Middle frontal gyrus (tissue), 1 donor: ENCODE results near the gene GPAM.

ENCODE experiments used
- DNase-seq: peaks from one replicate; pipeline ENCODE4 v3.0.0-alpha.2; 2015; ENCODE audit warnings: low spot score; ENCODE audit errors: extremely low spot score

Gene GPAM

GRCh38 chr10:112182784-112183328 lies 709 bp downstream of the GPAM start:
- DNase-seq, result no peak

GRCh38 chr10:112177247-112177646 lies 6.3 kb downstream of the GPAM start:
- DNase-seq, result no peak

DNA sequence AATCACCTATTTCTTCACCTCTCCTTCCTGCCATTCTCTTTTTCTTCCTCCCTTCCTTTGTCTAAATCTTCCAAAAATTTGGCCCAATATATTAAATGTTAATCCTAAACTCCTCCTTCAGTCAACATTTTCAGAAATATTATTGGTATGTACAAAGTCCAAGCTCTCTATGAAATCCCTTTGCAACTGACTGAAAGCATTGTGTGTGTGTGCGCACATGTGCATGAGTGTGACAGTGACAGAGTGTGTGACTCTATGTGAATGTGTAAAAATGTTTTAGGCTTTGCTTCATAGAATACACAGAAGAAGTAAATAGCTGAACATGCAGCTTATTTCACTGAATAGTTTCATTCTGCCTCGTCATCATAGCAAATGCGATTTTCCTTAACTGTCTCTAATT lies 7.0 kb downstream of the GPAM start:
- DNase-seq, result no peak

DNA sequence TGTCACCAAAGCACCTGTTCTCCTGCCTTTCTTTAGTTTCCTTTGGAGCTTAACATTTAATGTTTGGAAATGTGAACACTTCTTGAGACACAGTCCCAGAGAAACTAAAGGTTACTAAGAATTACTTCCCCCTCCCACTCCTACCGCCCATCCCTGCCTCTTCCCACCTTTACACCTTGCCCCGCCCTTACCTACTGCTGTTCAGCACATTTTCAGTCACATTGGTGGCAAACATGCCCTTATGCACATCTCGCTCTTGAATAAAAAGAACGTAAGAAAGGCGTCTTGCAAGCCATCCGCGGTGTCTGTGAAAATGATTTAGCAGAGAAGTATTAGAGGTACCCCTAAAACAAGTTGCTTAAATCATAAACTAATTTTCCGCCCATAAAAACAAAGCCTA lies 8.2 kb downstream of the GPAM start:
- DNase-seq, result no peak

DNA sequence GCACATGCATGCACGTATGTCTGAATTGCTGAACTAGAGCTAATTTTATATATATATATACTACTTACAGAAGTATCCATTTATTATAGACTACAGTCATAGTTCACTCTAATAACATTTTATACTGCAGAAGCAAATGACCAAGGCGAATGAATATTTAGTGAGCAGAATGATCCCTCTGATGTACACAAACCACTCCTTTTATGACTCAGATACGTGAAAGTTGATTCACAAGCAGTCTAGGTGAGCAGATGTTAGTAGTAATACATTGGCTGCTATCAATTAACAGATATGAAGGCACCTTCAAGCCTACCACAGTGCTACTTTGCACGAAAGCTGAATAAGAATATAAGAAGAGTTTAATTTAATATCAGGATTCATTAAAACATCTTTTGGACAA lies 10.4 kb downstream of the GPAM start:
- no peak for DNase-seq

- no peak for DNase-seq
These were observed 14.8 kb downstream of the GPAM start for GRCh38 chr10:112168733-112169132.

DNA sequence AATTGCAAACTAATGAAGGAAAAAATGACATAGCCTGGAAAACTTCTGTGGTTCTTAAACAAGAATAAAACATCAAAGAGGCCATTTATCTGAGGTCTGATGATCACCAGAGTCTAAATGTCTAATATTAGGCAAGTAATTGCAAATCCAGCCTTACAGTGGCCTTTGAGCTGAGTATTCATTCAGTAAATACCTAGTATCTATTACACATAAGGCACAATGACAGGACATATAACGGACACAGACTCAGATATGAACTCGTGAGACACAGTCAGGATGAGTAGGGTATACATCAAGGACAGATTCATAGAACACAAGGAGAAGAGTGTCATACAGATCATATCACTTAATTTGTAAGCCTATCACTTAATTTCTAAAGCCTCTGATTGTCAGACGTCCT lies 16.8 kb downstream of the GPAM start:
- no peak for DNase-seq

- DNase-seq, result no peak
These were observed 21.6 kb downstream of the GPAM start for GRCh38 chr10:112161757-112162518.

- no peak for DNase-seq
These were observed 22.7 kb downstream of the GPAM start for GRCh38 chr10:112160834-112161233.

DNA sequence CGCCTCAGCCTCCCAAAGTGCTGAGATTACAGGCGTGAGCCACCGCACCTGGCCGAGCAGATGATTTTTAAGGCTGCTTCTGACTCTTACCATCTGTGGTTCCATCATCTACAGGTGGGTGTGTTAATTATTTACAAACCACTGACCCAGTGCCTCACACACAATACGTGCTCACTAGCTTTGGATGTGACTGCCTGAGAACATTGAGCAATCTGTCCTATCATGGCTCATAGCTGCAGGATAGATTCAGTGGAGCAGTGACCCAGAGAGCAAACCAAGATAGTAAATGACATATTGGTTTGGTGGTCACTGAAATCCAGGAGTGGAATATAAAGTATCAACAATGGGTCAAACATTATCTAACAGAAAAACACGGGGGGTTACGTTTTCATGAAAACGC lies 24.1 kb downstream of the GPAM start:
- DNase-seq, result no peak

GRCh38 chr10:112151524-112152039 lies 32.0 kb downstream of the GPAM start:
- DNase-seq, result no peak

GRCh38 chr10:112148331-112148730 lies 35.2 kb downstream of the GPAM start:
- DNase-seq, result no peak

GRCh38 chr10:112146799-112147198 lies 36.8 kb downstream of the GPAM start:
- no peak for DNase-seq

GRCh38 chr10:112145263-112145662 lies 38.3 kb downstream of the GPAM start:
- DNase-seq, result no peak

DNA sequence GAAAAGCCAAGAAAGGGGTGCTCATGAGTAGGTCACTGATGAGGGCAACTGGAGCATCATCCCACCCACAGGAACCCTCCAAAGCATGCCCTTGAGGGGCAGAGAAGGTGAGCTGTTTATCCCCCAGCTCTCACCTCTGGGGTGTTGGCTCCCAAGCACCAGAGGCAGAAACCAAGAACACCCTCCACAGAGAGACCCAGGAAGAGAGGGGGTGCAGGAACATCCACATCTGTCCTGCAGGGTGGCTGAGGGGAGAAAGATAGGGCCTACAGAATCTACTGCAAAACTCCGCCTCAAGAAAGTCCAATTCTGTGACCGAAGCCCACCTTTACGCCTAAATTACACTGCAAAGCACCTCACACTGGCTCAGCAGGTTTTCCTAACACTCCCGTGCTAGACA lies 40.1 kb downstream of the GPAM start:
- no peak for DNase-seq

GRCh38 chr10:112141292-112141691 lies 42.3 kb downstream of the GPAM start:
- no peak for DNase-seq

GRCh38 chr10:112140110-112140970 lies 43.2 kb downstream of the GPAM start:
- DNase-seq, result peak; percentile 42

DNA sequence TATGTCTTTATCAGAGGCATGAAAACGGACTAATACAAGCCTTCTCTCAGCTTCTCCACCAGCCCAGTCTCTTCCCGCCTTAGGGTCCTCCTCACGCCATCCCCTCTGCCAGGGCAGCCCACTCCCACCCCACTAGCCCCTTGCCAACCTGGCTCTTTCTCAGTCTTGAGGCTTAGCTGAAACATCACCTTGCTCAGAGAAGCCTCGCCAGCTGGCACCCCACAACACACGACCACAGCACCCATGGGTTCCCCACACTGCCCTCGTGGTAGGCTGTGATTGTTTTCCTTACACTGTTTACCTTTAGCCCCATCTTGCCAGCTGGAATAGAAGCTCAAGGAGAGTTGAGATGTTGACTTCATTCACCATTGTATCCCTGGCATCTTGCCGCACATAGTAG lies 44.4 kb downstream of the GPAM start:
- no peak for DNase-seq

GRCh38 chr10:112137154-112137987 lies 46.2 kb downstream of the GPAM start:
- peak; percentile 36 for DNase-seq

- no peak for DNase-seq
These were observed 46.9 kb downstream of the GPAM start for GRCh38 chr10:112136486-112137153.

DNA sequence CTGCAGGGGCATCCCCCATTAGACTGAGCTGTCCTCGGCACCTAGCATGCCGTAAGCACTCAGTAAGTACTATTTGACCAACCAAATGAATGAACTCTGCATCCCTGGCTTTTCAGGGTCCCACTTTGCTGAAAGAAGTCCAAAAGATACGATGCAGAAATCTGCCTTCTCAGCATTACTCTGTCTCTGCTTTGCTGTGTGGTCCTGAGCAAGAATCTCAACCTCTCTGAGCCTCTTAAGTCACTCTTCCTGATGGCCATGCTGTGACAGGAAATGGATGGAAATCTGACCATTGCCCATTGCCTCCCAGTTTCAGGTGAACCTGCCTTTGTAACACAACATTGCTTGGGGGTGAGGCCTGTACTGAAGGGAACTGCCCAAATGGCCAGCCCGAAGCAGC lies 48.0 kb downstream of the GPAM start:
- no peak for DNase-seq
